Measurements from ENCODE around the gene KLF1.
"Not testable (repeated sequence)": the region's sequence is repeated elsewhere in the genome, so short reads cannot be mapped to it uniquely, and the experiment has no call there.

The KLF1 gene

DNA sequence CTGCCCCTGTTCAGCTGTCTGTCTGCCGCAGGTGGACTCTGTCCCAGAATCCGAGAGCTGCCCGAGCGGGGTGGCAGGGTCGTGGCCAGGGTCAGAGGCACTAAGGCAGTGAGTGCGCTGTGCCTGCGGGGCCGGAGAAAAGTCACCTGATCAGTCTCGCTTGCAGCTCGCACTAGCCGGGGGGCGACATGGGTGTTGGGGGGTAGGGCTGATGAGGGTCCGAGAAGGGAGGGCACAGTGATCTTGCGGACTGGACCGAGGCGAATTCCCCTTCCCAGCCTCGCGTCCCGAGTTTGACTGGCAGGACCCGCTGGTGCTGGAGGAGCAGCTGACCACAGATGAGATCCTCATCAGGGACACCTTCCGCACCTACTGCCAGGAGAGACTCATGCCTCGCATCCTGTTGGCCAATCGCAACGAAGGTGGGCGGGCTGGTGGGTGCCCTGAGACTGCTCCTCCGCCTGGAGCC lies 4.6 kb upstream of the KLF1 start:
- H3K79me2 ChIP-seq (ENCODE audit: insufficient read depth, low read length), result peaks cover 19% of the 10 kb centered on the region
- H4K20me1 ChIP-seq (ENCODE audit: insufficient read depth, low read length, poor library complexity, severe bottlenecking), result peaks cover 10% of the 10 kb centered on the region
- H3K9ac ChIP-seq (ENCODE audit: low read depth, low read length, poor library complexity, severe bottlenecking), result peak overlapping the region; percentile 71
- no peaks in the 10 kb centered on the region for H3K9me3 ChIP-seq (ENCODE audit: insufficient read depth, low read depth, low read length)
- peak overlapping the region; percentile 83 for H3K4me3 ChIP-seq (ENCODE audit: low read length, poor library complexity, severe bottlenecking)
- no peak for TF ChIP-seq CTCF (conservative IDR thresholded peaks at IDR 0.05; ENCODE audit: low read length)
- TF ChIP-seq EZH2phosphoT487 (IDR thresholded peaks at IDR 0.05; ENCODE audit: borderline replicate concordance), result no peak
- H3K9me2 ChIP-seq (replicated peaks; ENCODE audit: low read depth, low read length), result no peaks in the 10 kb centered on the region
- H3F3A ChIP-seq (ENCODE audit: low read depth), result no peaks in the 10 kb centered on the region
- H3K27me3 ChIP-seq (ENCODE audit: insufficient read depth, low read length, poor library complexity, severe bottlenecking), result no peaks in the 10 kb centered on the region
- H3K36me3 ChIP-seq (ENCODE audit: insufficient read depth, low read length), result peaks cover 4% of the 10 kb centered on the region; the same call in 1 of the 2 replicates
- peaks cover 6% of the 10 kb centered on the region for H3K4me1 ChIP-seq (ENCODE audit: insufficient read depth, low read length, poor library complexity, severe bottlenecking)
- H2AFZ ChIP-seq (ENCODE audit: low read length), result no peak overlapping the region
- H3K4me2 ChIP-seq (ENCODE audit: low read depth, low read length, poor library complexity, severe bottlenecking), result peak overlapping the region; percentile 85

- Histone ChIP-seq H2AFZ (ENCODE audit: low read length) (peak within 1 kb of the TSS; percentile 67; the same call in 1 of the 2 replicates), H3K4me1 (ENCODE audit: insufficient read depth, low read length, poor library complexity, severe bottlenecking) (peaks cover 6% of the 10 kb centered on the region)
These were observed 4.0 kb upstream of the KLF1 start, which contains the start of gene GCDH for GRCh38 chr19:12890787-12891552. GCDH (plus strand) TSS chr19:12891160; CDS start chr19:12891305, 145 bp downstream.

GRCh38 chr19:12890299-12890786 lies 3.3 kb upstream of the KLF1 start:
- not testable (repeated sequence) for H3K27me3 ChIP-seq (ENCODE audit: insufficient read depth, low read length, poor library complexity, severe bottlenecking); H4K20me1 ChIP-seq (ENCODE audit: insufficient read depth, low read length, poor library complexity, severe bottlenecking); H3K36me3 ChIP-seq (ENCODE audit: insufficient read depth, low read length); H3K9me2 ChIP-seq (replicated peaks; ENCODE audit: low read depth, low read length); H3F3A ChIP-seq (ENCODE audit: low read depth); H3K9me3 ChIP-seq (ENCODE audit: insufficient read depth, low read depth, low read length); H3K4me1 ChIP-seq (ENCODE audit: insufficient read depth, low read length, poor library complexity, severe bottlenecking)
- Histone ChIP-seq H2AFZ (ENCODE audit: low read length) (peak overlapping the region; percentile 67; the same call in 1 of the 2 replicates), H3K4me3 (ENCODE audit: low read length, poor library complexity, severe bottlenecking) (peak overlapping the region; percentile 83), H3K79me2 (ENCODE audit: insufficient read depth, low read length) (peaks cover 19% of the 10 kb centered on the region), H3K4me2 (ENCODE audit: low read depth, low read length, poor library complexity, severe bottlenecking) (peak overlapping the region; percentile 74), H3K9ac (ENCODE audit: low read depth, low read length, poor library complexity, severe bottlenecking) (peak overlapping the region; percentile 53)

More at GRCh38 chr19:12890787-12891552, 4.0 kb upstream of the KLF1 start, which contains the start of gene GCDH:
- Histone ChIP-seq H3K79me2 (ENCODE audit: insufficient read depth, low read length) (peaks cover 19% of the 10 kb centered on the region), H3K4me2 (ENCODE audit: low read depth, low read length, poor library complexity, severe bottlenecking) (peak within 1 kb of the TSS; percentile 85), H3K27me3 (ENCODE audit: insufficient read depth, low read length, poor library complexity, severe bottlenecking) (no peaks in the 10 kb centered on the region), H3K9me2 (replicated peaks; ENCODE audit: low read depth, low read length) (no peaks in the 10 kb centered on the region), H3K4me3 (ENCODE audit: low read length, poor library complexity, severe bottlenecking) (peak within 1 kb of the TSS; percentile 83), H4K20me1 (ENCODE audit: insufficient read depth, low read length, poor library complexity, severe bottlenecking) (peaks cover 10% of the 10 kb centered on the region), H3F3A (ENCODE audit: low read depth) (no peaks in the 10 kb centered on the region), H3K36me3 (ENCODE audit: insufficient read depth, low read length) (peaks cover 4% of the 10 kb centered on the region; the same call in 1 of the 2 replicates), H3K9me3 (ENCODE audit: insufficient read depth, low read depth, low read length) (no peaks in the 10 kb centered on the region), H3K9ac (ENCODE audit: low read depth, low read length, poor library complexity, severe bottlenecking) (peak within 1 kb of the TSS; percentile 71)
- TF ChIP-seq CTCF (conservative IDR thresholded peaks at IDR 0.05; ENCODE audit: low read length), result no peak
- TF ChIP-seq EZH2phosphoT487 (IDR thresholded peaks at IDR 0.05; ENCODE audit: borderline replicate concordance), result no peak

All from Loucy (cell line).